Activated naive CD4-positive, alpha-beta T cell treated with anti-CD3 and anti-CD28 coated beads, Interleukin-2, amount 10 ng/mL, durations not matched to agents 7 days and 5 days (primary cell): ENCODE measurements around the gene CIITA.

Source experiments
- CTCF ChIA-PET: fragments of 350-600 bp; sonication (Branson Sonifier 250); formaldehyde crosslinking; loops from one replicate; lab custom pipeline; 2021; ENCODE audit warnings: antibody characterized with exemption; lab: Charles Lee
- DNase-seq: peaks from one replicate; pipeline ENCODE4 v3.0.0-alpha.2; 2020
- H3K27ac Mint-ChIP-seq: one replicate; pipeline ENCODE4 v1.8.0; 2021; ENCODE audit warnings: mild to moderate bottlenecking, moderate library complexity, mixed read lengths
- H3K27me3 Mint-ChIP-seq: one replicate; pipeline ENCODE4 v1.8.0; 2021; ENCODE audit warnings: mild to moderate bottlenecking, mixed read lengths
- H3K36me3 Mint-ChIP-seq: one replicate; pipeline ENCODE4 v1.8.0; 2021; ENCODE audit warnings: mixed read lengths
- H3K4me1 Mint-ChIP-seq: one replicate; pipeline ENCODE4 v1.8.0; 2021; ENCODE audit warnings: mixed read lengths
- H3K4me3 Mint-ChIP-seq: one replicate; pipeline ENCODE4 v1.8.0; 2021; ENCODE audit warnings: mild to moderate bottlenecking, moderate library complexity, mixed read lengths
- H3K9me3 Mint-ChIP-seq: one replicate; pipeline ENCODE4 v1.8.0; 2021; ENCODE audit warnings: mixed read lengths

The CIITA gene

GRCh38 chr16:10862438-10862837 lies 14.6 kb upstream of the CIITA start:
- no peak overlapping the region for H3K27ac Mint-ChIP-seq
- H3K27me3 Mint-ChIP-seq, result peaks cover 66% of the 10 kb centered on the region
- no peak overlapping the region for H3K4me3 Mint-ChIP-seq
- no peaks in the 10 kb centered on the region for H3K36me3 Mint-ChIP-seq
- H3K4me1 Mint-ChIP-seq, result peaks cover 5% of the 10 kb centered on the region
- CTCF ChIA-PET, result no interaction called here
- DNase-seq, result no peak
- H3K9me3 Mint-ChIP-seq, result peaks cover 8% of the 10 kb centered on the region

GRCh38 chr16:10865991-10866966 lies 10.7 kb upstream of the CIITA start:
- no peaks in the 10 kb centered on the region for H3K9me3 Mint-ChIP-seq
- CTCF ChIA-PET, result no interaction called here

GRCh38 chr16:10867199-10867598 lies 9.8 kb upstream of the CIITA start:
- Mint-ChIP-seq H3K27me3 (peaks cover 45% of the 10 kb centered on the region), H3K27ac (no peak overlapping the region)

More at GRCh38 chr16:10865991-10866966, 10.7 kb upstream of the CIITA start:
- no peak overlapping the region for H3K4me3 Mint-ChIP-seq
- H3K36me3 Mint-ChIP-seq, result no peaks in the 10 kb centered on the region
- peaks cover 47% of the 10 kb centered on the region for H3K27me3 Mint-ChIP-seq
- no peak overlapping the region for H3K27ac Mint-ChIP-seq
- DNase-seq, result no peak
- peaks cover 42% of the 10 kb centered on the region for H3K4me1 Mint-ChIP-seq

GRCh38 chr16:10868104-10868595 lies 8.9 kb upstream of the CIITA start:
- peaks cover 57% of the 10 kb centered on the region for H3K4me1 Mint-ChIP-seq
- no peak overlapping the region for H3K4me3 Mint-ChIP-seq
- H3K36me3 Mint-ChIP-seq, result no peaks in the 10 kb centered on the region

More at GRCh38 chr16:10867199-10867598, 9.8 kb upstream of the CIITA start:
- H3K4me1 Mint-ChIP-seq, result peaks cover 50% of the 10 kb centered on the region
- no peak overlapping the region for H3K4me3 Mint-ChIP-seq
- H3K36me3 Mint-ChIP-seq, result no peaks in the 10 kb centered on the region
- H3K9me3 Mint-ChIP-seq, result no peaks in the 10 kb centered on the region
- no peak for DNase-seq
- CTCF ChIA-PET, result interaction anchor here (1.0 kb wide), 1 partner anchor 52 kb away, joined by 4 read pairs; no protein-coding TSS in a partner anchor

GRCh38 chr16:10868596-10869469 lies 8.2 kb upstream of the CIITA start:
- CTCF ChIA-PET, result interaction anchor here (1.0 kb wide), 1 partner anchor 9 kb away, joined by 3 read pairs; no protein-coding TSS in a partner anchor
- DNase-seq, result peak; percentile 32
- Mint-ChIP-seq H3K4me3 (peak overlapping the region; percentile 40), H3K36me3 (no peaks in the 10 kb centered on the region), H3K27me3 (peaks cover 38% of the 10 kb centered on the region), H3K4me1 (peaks cover 60% of the 10 kb centered on the region), H3K27ac (peak overlapping the region; percentile 83), H3K9me3 (no peaks in the 10 kb centered on the region)

More at GRCh38 chr16:10868104-10868595, 8.9 kb upstream of the CIITA start:
- Mint-ChIP-seq H3K27ac (peak overlapping the region; percentile 83), H3K9me3 (no peaks in the 10 kb centered on the region), H3K27me3 (peaks cover 36% of the 10 kb centered on the region)
- CTCF ChIA-PET, result interaction anchor here (1.0 kb wide), 2 partner anchors 10 to 51 kb away, joined by 3 to 4 read pairs; no protein-coding TSS in a partner anchor
- no peak for DNase-seq

GRCh38 chr16:10870137-10870776 lies 6.7 kb upstream of the CIITA start:
- H3K9me3 Mint-ChIP-seq, result no peaks in the 10 kb centered on the region
- peaks cover 71% of the 10 kb centered on the region for H3K4me1 Mint-ChIP-seq
- H3K4me3 Mint-ChIP-seq, result no peak overlapping the region
- no peak for DNase-seq
- CTCF ChIA-PET, result interaction anchor here (1.6 kb wide), 1 partner anchor 56 kb away, joined by 5 read pairs; no protein-coding TSS in a partner anchor
- H3K36me3 Mint-ChIP-seq, result no peaks in the 10 kb centered on the region
- peak overlapping the region; percentile 89 for H3K27ac Mint-ChIP-seq
- H3K27me3 Mint-ChIP-seq, result peaks cover 45% of the 10 kb centered on the region

GRCh38 chr16:10870808-10871156 lies 6.2 kb upstream of the CIITA start:
- Mint-ChIP-seq H3K27ac (peak overlapping the region; percentile 89), H3K27me3 (peaks cover 51% of the 10 kb centered on the region), H3K36me3 (no peaks in the 10 kb centered on the region), H3K4me1 (peaks cover 77% of the 10 kb centered on the region), H3K9me3 (no peaks in the 10 kb centered on the region), H3K4me3 (peak overlapping the region; percentile 2)
- no peak for DNase-seq
- CTCF ChIA-PET, result interaction anchor here (1.6 kb wide), 1 partner anchor 55 kb away, joined by 5 read pairs; no protein-coding TSS in a partner anchor

GRCh38 chr16:10871157-10871991 lies 5.6 kb upstream of the CIITA start:
- Mint-ChIP-seq H3K4me3 (peak overlapping the region; percentile 2), H3K4me1 (peaks cover 81% of the 10 kb centered on the region)

GRCh38 chr16:10876315-10876714 lies 687 bp upstream of the CIITA start:
- peaks cover 86% of the 10 kb centered on the region for H3K4me1 Mint-ChIP-seq
- H3K27ac Mint-ChIP-seq, result peak overlapping the region; percentile 71
- H3K9me3 Mint-ChIP-seq, result no peaks in the 10 kb centered on the region
- peak overlapping the region; percentile 90 for H3K4me3 Mint-ChIP-seq
- DNase-seq, result no peak
- H3K36me3 Mint-ChIP-seq, result peaks cover 8% of the 10 kb centered on the region
- CTCF ChIA-PET, result interaction anchor here (1.0 to 1.9 kb wide), 3 partner anchors 12 to 42 kb away, joined by 3 to 5 read pairs (median 4); no protein-coding TSS in a partner anchor
- H3K27me3 Mint-ChIP-seq, result peaks cover 75% of the 10 kb centered on the region

More at GRCh38 chr16:10871157-10871991, 5.6 kb upstream of the CIITA start:
- Mint-ChIP-seq H3K36me3 (no peaks in the 10 kb centered on the region), H3K27ac (peak overlapping the region; percentile 89), H3K9me3 (no peaks in the 10 kb centered on the region), H3K27me3 (peaks cover 48% of the 10 kb centered on the region)
- CTCF ChIA-PET, result interaction anchor here (1.2 to 1.6 kb wide), 2 partner anchors 47 to 55 kb away, joined by 3 to 5 read pairs; no protein-coding TSS in a partner anchor
- DNase-seq, result peak; percentile 77

- Mint-ChIP-seq H3K27ac (peak overlapping the region; percentile 71), H3K4me1 (peaks cover 85% of the 10 kb centered on the region), H3K4me3 (peak overlapping the region; percentile 90), H3K27me3 (peaks cover 75% of the 10 kb centered on the region), H3K9me3 (no peaks in the 10 kb centered on the region), H3K36me3 (peaks cover 11% of the 10 kb centered on the region)
- CTCF ChIA-PET, result interaction anchor here (0.8 to 1.9 kb wide), 6 partner anchors 9 to 64 kb away, joined by 3 to 5 read pairs (median 4); no protein-coding TSS in a partner anchor
- DNase-seq, result peak; percentile 31
These were observed 507 bp downstream of the CIITA start for GRCh38 chr16:10877472-10877946.

GRCh38 chr16:10878328-10878643 lies 1.3 kb downstream of the CIITA start:
- Mint-ChIP-seq H3K4me3 (peak overlapping the region; percentile 90), H3K27me3 (peaks cover 81% of the 10 kb centered on the region), H3K9me3 (no peaks in the 10 kb centered on the region), H3K27ac (peak overlapping the region; percentile 71), H3K36me3 (peaks cover 11% of the 10 kb centered on the region), H3K4me1 (peaks cover 80% of the 10 kb centered on the region)
- no peak for DNase-seq
- CTCF ChIA-PET, result interaction anchor here (0.8 to 1.6 kb wide), 4 partner anchors 10 to 63 kb away, joined by 3 to 7 read pairs (median 4); no protein-coding TSS in a partner anchor
